ENCODE results near the gene TFF3. TPM values are rescaled to one million over a fixed set of nuclear protein-coding genes. Genes with fewer than 3 reads are reported as not detected.

Gene TFF3
- total RNA-seq, 4 donors from 2014 or later: 1.9 to 8.0 (median 5.5) TPM; not detected in 1

DNA sequence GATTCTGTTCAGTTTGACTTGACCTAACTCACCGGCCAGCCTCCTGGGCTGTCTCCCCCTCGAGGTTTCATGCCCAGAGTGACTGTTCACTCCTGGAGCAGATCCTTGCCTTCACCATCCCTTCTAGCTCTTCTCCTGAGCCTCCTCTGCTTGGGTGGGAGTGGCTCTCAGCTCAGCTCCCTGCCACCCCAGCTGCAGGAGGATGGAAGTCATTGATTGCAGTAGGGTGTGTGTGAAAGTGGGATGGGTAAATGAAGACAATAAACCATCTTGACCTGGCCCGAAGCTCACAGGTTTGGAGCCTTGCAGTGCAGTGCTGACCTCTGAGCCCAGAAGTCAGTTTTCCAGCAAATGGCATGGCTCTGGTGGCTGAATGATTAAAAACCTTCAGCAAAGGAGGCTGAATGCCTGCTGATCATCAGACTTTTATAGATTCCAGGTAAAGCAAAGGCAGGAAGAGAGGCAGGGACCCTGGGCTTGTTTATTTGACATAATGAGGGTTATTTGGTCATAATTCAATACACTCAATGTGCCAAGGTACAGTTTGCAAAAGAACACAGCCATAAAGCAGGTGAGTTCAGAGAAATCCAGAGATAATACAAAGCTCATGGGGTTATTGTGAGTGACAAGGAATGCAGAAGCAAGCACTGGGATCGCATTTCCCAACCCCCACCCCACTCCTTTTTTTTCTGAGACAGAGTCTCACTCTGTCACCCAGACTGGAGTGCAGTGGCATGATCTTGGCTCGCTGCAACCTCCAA is 17.5 kb upstream of the TFF3 start:
- H3K27me3 ChIP-seq: peaks cover 23% of the 10 kb centered on the region
- WGBS: 76% methylated on average over 5 of the region's 5 CpGs
- no peak overlapping the region for H3K4me3 ChIP-seq
- TF ChIP-seq EP300 (IDR thresholded peaks at IDR 0.05): no peak
- no peak for TF ChIP-seq POLR2AphosphoS5 (IDR thresholded peaks at IDR 0.05)
- no peak for TF ChIP-seq POLR2A (IDR thresholded peaks at IDR 0.05)
- TF ChIP-seq, protein P1, sequence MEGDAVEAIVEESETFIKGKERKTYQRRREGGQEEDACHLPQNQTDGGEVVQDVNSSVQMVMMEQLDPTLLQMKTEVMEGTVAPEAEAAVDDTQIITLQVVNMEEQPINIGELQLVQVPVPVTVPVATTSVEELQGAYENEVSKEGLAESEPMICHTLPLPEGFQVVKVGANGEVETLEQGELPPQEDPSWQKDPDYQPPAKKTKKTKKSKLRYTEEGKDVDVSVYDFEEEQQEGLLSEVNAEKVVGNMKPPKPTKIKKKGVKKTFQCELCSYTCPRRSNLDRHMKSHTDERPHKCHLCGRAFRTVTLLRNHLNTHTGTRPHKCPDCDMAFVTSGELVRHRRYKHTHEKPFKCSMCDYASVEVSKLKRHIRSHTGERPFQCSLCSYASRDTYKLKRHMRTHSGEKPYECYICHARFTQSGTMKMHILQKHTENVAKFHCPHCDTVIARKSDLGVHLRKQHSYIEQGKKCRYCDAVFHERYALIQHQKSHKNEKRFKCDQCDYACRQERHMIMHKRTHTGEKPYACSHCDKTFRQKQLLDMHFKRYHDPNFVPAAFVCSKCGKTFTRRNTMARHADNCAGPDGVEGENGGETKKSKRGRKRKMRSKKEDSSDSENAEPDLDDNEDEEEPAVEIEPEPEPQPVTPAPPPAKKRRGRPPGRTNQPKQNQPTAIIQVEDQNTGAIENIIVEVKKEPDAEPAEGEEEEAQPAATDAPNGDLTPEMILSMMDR (IDR thresholded peaks at IDR 0.05): no peak
- H3K36me3 ChIP-seq: no peaks in the 10 kb centered on the region
- DNase-seq (ENCODE audit: low spot score in 2 of 2): no peak
- no peaks in the 10 kb centered on the region for H3K4me1 ChIP-seq
- no peak overlapping the region for H3K27ac ChIP-seq
- no peaks in the 10 kb centered on the region for H3K9me3 ChIP-seq

DNA sequence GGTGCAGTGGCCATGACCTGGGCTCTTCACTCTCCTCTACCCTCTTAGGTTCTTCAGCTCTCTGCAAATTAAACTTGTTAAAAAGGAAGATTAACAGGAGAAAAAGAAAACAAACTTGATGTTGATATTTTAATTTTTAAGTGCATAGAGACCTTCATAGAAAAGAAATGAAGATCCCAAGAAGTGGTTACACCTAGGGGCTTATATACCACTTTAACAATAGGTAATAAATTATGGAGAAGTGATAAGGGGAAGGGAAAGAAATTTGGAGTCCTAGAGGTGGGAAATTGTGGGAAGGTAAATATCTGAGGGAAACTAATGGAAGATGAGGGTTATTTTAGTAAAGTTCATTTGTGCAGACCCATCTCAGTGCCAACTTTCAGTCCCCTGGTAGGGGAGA is 16.5 kb upstream of the TFF3 start:
- Histone ChIP-seq H3K36me3 (no peaks in the 10 kb centered on the region), H3K4me3 (no peak overlapping the region), H3K9me3 (no peaks in the 10 kb centered on the region), H3K27ac (no peak overlapping the region), H3K4me1 (no peaks in the 10 kb centered on the region), H3K27me3 (peaks cover 23% of the 10 kb centered on the region)
- no peak for TF ChIP-seq POLR2AphosphoS5 (IDR thresholded peaks at IDR 0.05)
- TF ChIP-seq POLR2A (IDR thresholded peaks at IDR 0.05): no peak
- TF ChIP-seq, protein P1 (IDR thresholded peaks at IDR 0.05): no peak
- no peak for TF ChIP-seq EP300 (IDR thresholded peaks at IDR 0.05)
- no peak for DNase-seq (ENCODE audit: low spot score in 2 of 2)

DNA sequence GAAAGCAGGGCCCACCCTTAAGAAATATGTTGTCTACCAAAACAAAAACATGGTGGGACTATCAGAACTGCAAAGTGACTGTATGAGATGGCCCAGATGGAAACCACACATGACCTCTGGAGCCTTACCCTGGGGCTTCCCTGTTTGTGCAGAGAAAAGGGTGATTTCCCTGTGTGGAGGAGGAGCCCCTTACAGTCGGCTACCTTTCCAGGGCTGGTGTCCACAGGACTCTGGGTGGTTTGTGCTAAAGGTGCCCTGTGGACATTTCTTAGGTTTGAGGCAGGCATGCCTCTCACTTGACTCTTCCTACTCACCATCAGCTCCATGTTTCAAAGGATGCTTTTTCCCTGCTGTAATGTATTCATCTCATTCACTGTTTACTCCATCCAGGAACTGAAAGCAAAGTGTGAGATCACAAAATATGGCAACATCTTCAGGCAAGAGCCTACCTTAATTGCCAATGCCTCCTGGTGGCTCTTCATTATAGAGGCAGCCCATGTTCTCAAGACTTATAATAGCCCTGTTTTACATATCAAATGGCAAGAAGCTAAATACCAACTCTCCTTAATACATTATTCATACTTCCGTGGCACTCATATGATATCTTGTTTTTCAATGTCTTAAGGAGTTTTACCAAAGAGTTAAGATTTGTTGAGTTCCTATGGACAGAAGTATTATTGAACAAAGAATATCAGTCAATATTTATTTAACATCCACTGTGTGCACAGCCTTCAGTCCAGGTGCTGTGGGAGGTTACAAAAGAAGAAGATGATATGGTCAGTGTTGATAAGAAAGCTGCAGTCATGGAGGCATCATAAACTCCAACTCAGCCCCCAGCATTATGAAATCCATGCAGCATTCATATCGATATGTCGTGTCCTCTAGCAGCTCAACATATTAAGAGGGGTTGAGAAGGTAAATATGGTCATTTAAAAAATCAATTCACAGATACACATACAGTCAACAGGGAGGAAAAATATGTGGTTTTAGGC is 15.5 kb upstream of the TFF3 start:
- peaks cover 17% of the 10 kb centered on the region for H3K27me3 ChIP-seq
- no peak overlapping the region for H3K4me3 ChIP-seq
- no peak for DNase-seq (ENCODE audit: low spot score in 2 of 2)
- H3K27ac ChIP-seq: no peak overlapping the region
- WGBS: 94% methylated on average over 4 of the region's 4 CpGs
- H3K4me1 ChIP-seq: no peaks in the 10 kb centered on the region
- no peaks in the 10 kb centered on the region for H3K36me3 ChIP-seq
- no peaks in the 10 kb centered on the region for H3K9me3 ChIP-seq
- TF ChIP-seq POLR2A (IDR thresholded peaks at IDR 0.05) (no peak), EP300 (IDR thresholded peaks at IDR 0.05) (no peak), POLR2AphosphoS5 (IDR thresholded peaks at IDR 0.05) (no peak)
- TF ChIP-seq, protein P1 (IDR thresholded peaks at IDR 0.05): no peak

DNA sequence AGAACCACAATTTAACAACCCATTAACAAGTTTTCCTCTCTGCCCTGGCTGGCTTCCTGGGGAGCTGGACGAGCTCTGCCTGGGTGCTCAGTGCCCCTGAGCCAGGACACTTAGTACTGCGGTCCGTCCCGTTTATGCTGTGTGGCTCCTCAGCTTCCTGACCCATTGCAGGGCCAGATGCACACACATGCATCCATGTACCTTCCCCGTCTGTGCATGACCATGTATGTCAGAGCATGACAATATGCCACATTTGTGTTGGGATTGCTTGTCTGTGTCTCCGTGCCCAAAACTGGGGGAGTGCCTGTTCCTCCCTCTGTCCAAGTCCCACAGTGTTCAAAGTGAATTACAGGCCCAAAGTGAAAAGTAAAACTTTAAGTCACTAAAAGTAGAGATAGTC is 9.7 kb upstream of the TFF3 start:
- Histone ChIP-seq H3K27ac (no peak overlapping the region), H3K9me3 (no peaks in the 10 kb centered on the region), H3K36me3 (no peaks in the 10 kb centered on the region), H3K4me1 (no peaks in the 10 kb centered on the region), H3K4me3 (no peak overlapping the region), H3K27me3 (no peaks in the 10 kb centered on the region)
- no peak for DNase-seq (ENCODE audit: low spot score in 2 of 2)
- no peak for TF ChIP-seq POLR2A (IDR thresholded peaks at IDR 0.05)
- no peak for TF ChIP-seq POLR2AphosphoS5 (IDR thresholded peaks at IDR 0.05)
- TF ChIP-seq, protein P1 (IDR thresholded peaks at IDR 0.05): no peak
- no peak for TF ChIP-seq EP300 (IDR thresholded peaks at IDR 0.05)
- 84% methylated on average over 6 of the region's 6 CpGs for WGBS

DNA sequence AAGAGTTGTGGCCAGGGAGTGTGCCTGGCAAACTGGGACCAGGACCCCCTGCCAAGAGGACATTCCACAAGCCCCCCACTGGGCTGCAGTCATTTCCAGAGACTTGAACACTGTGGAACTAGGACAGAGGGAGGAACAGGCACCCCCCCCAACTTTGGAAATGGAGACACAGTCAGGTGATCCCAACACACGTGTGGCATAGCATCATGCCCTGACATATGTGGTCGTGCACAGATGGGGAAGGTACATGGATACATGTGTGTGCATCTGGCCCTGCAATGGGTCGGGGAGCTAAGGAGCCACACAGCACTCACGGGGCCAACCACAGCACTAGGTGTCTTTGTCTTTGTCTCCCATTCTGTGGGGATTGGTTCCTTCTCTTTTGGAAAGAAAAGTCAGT is 6.6 kb upstream of the TFF3 start:
- 74% methylated on average over 4 of the region's 4 CpGs for WGBS
- H3K4me3 ChIP-seq: no peak overlapping the region
- peaks cover 5% of the 10 kb centered on the region for H3K27me3 ChIP-seq
- no peaks in the 10 kb centered on the region for H3K4me1 ChIP-seq
- no peak overlapping the region for H3K27ac ChIP-seq
- no peaks in the 10 kb centered on the region for H3K36me3 ChIP-seq
- DNase-seq (ENCODE audit: low spot score in 2 of 2): no peak
- no peaks in the 10 kb centered on the region for H3K9me3 ChIP-seq
- TF ChIP-seq POLR2AphosphoS5 (IDR thresholded peaks at IDR 0.05) (no peak), EP300 (IDR thresholded peaks at IDR 0.05) (no peak), POLR2A (IDR thresholded peaks at IDR 0.05) (no peak)
- TF ChIP-seq, protein P1 (IDR thresholded peaks at IDR 0.05): no peak

Measured in suprapubic skin (tissue), 4 donors.